Activated T-cell treated with anti-CD3 and anti-CD28 coated beads, Interleukin-2, amount 50 U/mL, for 4 hours (primary cell): ENCODE data around the gene RHOG. TPM values are rescaled to one million over a fixed set of nuclear protein-coding genes. Genes with fewer than 3 reads are reported as not detected.
A peak's percentile ranks its signal among the peaks of the same experiment; 100 is the strongest.
"Not testable (repeated sequence)": the region's sequence is repeated elsewhere in the genome, so short reads cannot be mapped to it uniquely, and the experiment has no call there.

Experiments used
- ATAC-seq, 2 donors: fragments of 200-7000 bp; cut with Tn5 transposase; one replicate each; pipeline ENCODE4 v1.10.0; 2021
- DNase-seq: peaks from one replicate; pipeline ENCODE4 v3.0.0-alpha.2; 2020
- H3K27me3 Mint-ChIP-seq: one replicate; pipeline ENCODE4 v1.8.0; 2021; ENCODE audit warnings: low read depth, mixed read lengths
- H3K36me3 Mint-ChIP-seq: one replicate; pipeline ENCODE4 v1.8.0; 2022; ENCODE audit warnings: mixed read lengths; ENCODE audit not compliant: insufficient read depth
- H3K4me1 Mint-ChIP-seq: one replicate; pipeline ENCODE4 v1.8.0; 2021; ENCODE audit warnings: low read depth, mixed read lengths
- H3K4me3 Mint-ChIP-seq: one replicate; pipeline ENCODE4 v1.8.0; 2021; ENCODE audit warnings: mild to moderate bottlenecking, moderate library complexity, mixed read lengths
- H3K9me3 Mint-ChIP-seq: one replicate; pipeline ENCODE4 v1.8.0; 2021; ENCODE audit warnings: mixed read lengths
- total RNA-seq, 3 donors: library from RNA; stranded (reverse); gene quantifications; one replicate each; pipeline ENCODE4 v1.2.1, GENCODE V29; 2021

Gene RHOG
- total RNA-seq, 3 donors from 2014 or later, result 174 to 187 (median 184) TPM

GRCh38 chr11:3867209-3868091 is 26.7 kb upstream of the RHOG start:
- peaks cover 89% of the 10 kb centered on the region for H3K4me1 Mint-ChIP-seq
- no peaks in the 10 kb centered on the region for H3K9me3 Mint-ChIP-seq
- no peaks in the 10 kb centered on the region for H3K27me3 Mint-ChIP-seq
- peaks cover 1% of the 10 kb centered on the region for H3K36me3 Mint-ChIP-seq
- DNase-seq, result no peak
- H3K4me3 Mint-ChIP-seq, result peak overlapping the region; percentile 9
- ATAC-seq, result peak; percentile 41

DNA sequence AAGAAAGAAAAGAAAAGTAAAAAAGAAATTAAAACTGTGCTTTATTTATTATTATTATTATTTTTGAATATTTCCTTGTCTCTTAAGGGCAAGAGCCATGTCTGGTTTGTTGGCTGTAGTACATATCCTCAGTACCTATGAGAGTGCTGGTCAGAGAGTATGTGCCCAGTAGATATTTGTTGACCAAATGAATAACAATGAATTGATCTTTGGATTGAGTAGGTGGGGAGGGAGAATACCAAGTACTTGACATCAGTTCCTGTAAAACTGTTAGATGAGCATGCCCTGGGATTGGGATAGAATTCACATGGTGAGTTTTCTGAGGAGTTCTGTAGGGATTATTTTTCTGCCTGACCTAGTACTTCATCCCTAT is 26.1 kb upstream of the RHOG start:
- no peak for DNase-seq

GRCh38 chr11:3866206-3866605 is 25.4 kb upstream of the RHOG start:
- Mint-ChIP-seq H3K27me3 (no peaks in the 10 kb centered on the region), H3K9me3 (no peaks in the 10 kb centered on the region), H3K36me3 (no peaks in the 10 kb centered on the region), H3K4me1 (peaks cover 92% of the 10 kb centered on the region), H3K4me3 (peak overlapping the region; percentile 37)
- peak in 1 of 2 donors; percentile 26 for ATAC-seq
- DNase-seq, result no peak

More for the DNA sequence above, 26.1 kb upstream of the RHOG start:
- Mint-ChIP-seq H3K4me1 (peaks cover 92% of the 10 kb centered on the region), H3K27me3 (no peaks in the 10 kb centered on the region), H3K36me3 (peaks cover 1% of the 10 kb centered on the region), H3K9me3 (no peaks in the 10 kb centered on the region), H3K4me3 (peak overlapping the region; percentile 9)
- ATAC-seq, result no peak

DNA sequence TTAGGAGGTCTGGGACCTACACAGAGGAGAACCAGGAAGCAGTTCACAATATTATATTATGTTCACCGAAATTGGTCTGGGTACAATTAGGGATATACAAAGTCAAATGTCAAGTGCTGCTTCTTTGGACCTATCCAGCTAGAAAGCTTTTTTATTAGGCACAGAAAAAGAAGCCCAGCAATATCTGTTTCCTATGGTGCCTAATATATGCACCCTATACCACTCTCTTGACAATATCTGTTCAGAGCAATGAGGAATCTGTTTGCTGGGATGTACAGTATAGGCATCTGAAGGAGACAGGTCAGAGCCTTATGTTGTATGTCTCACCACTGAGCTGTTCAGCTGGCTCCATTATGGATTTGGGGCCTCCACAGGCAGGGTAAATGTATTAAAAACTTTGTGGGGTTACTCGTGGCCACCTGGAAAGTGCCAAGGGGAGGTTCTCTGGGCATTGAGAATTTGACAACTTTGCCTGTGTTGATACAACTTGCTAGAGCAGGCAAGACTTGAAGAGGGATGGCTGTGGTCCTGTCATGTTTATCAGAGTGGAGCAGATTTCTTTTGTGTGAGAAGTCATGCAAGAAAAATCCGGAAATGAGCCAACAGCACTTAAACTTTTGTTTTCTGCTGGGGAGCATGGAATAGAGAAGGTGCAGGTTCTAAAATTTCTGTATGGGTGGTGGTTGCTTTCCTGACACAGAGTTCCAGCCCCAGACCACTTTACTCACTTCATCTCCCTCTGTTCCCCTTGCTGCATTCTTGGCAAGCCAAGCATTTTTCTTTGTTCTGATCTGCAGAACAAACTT is 24.8 kb upstream of the RHOG start:
- H3K9me3 Mint-ChIP-seq, result no peaks in the 10 kb centered on the region
- no peaks in the 10 kb centered on the region for H3K27me3 Mint-ChIP-seq
- ATAC-seq, result peak; percentile 8 to 20
- no peak for DNase-seq
- peaks cover 90% of the 10 kb centered on the region for H3K4me1 Mint-ChIP-seq
- no peaks in the 10 kb centered on the region for H3K36me3 Mint-ChIP-seq
- H3K4me3 Mint-ChIP-seq, result peak overlapping the region; percentile 37

DNA sequence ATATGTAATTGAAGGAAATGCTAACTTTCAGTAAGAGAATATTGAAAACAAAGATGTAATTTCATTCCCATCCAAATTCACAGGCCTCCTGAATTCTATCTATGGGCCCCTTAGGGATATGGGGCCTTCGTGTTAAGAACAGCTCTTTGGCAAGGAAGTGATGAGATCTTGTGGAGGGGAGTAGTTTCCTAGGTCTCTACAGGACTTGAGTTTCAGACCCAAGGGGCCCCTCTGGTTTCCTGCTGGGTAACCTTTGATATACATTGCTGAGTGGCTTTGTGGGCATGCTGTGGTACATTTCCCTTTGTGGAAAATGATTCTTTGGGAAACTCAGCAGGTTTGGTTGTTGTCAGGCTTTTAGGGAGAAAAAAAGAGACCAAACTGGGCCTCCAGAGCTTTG is 20.9 kb upstream of the RHOG start:
- Mint-ChIP-seq H3K4me3 (peak overlapping the region; percentile 64), H3K27me3 (no peaks in the 10 kb centered on the region), H3K4me1 (peaks cover 90% of the 10 kb centered on the region), H3K9me3 (no peaks in the 10 kb centered on the region), H3K36me3 (no peaks in the 10 kb centered on the region)
- DNase-seq, result no peak
- no peak for ATAC-seq

DNA sequence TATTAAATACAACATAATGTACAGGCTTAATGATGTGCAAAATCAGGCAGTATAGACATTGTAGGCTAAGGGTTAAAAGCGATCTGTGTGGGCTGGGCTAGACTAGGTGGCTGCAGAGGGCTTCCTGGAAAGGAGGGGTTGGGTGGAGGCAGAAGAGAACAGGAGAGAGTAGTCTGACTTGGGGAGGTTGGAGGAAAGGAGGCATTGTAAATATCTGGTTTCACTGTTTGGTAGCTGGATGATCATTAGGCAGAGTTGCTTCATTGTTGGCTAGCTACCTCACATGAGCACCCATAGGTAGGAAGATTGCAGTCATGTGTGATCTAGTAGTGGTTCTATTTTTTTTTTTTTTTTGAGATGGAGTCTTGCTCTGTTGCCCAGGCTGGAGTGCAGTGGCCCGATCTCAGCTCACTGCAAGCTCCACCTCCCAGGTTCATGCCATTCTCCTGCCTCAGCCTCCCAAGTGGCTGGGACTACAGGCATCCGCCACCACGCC is 20.2 kb upstream of the RHOG start:
- Mint-ChIP-seq H3K4me1 (peaks cover 84% of the 10 kb centered on the region), H3K4me3 (peak overlapping the region; percentile 64)
- peak; percentile 28 to 55 for ATAC-seq
- DNase-seq, result peak; percentile 21
- not testable (repeated sequence) for H3K27me3 Mint-ChIP-seq, H3K9me3 Mint-ChIP-seq, H3K36me3 Mint-ChIP-seq

- ATAC-seq (peak; percentile 64 to 68), DNase-seq (peak; percentile 53)
- no peaks in the 10 kb centered on the region for H3K36me3 Mint-ChIP-seq
- H3K27me3 Mint-ChIP-seq, result no peaks in the 10 kb centered on the region
- H3K4me1 Mint-ChIP-seq, result peaks cover 78% of the 10 kb centered on the region
- peak overlapping the region; percentile 64 for H3K4me3 Mint-ChIP-seq
- H3K9me3 Mint-ChIP-seq, result no peaks in the 10 kb centered on the region
These were observed 19.6 kb upstream of the RHOG start for GRCh38 chr11:3860375-3860774.

DNA sequence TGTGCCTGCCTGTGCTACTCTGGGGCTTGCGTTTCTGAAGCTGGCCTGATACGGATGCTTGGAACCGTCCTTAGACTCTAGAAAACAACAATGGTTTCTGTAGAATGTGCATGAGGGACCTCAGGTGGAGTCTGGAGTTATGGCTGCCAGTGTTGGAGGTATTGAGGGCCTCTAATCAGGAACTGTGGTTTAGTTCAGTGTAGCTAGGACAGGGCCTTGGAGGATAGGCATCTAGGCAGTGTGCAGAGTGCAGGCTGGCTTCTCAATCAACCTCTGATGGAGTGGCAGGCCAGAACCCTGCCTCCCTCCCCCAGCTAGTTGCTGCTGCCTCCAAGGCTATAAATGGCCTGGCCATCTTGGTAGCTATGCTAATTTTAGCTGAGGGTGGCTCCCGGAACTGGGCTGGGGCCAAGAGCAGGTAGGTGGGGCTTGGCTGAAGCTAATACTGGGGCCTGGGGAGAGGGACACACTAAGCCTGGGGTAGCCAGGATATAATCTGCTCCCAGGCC is 18.7 kb upstream of the RHOG start:
- Mint-ChIP-seq H3K27me3 (no peaks in the 10 kb centered on the region), H3K4me1 (peaks cover 73% of the 10 kb centered on the region), H3K4me3 (peak overlapping the region; percentile 97), H3K9me3 (no peaks in the 10 kb centered on the region), H3K36me3 (no peaks in the 10 kb centered on the region)
- ATAC-seq (no peak), DNase-seq (no peak)

DNA sequence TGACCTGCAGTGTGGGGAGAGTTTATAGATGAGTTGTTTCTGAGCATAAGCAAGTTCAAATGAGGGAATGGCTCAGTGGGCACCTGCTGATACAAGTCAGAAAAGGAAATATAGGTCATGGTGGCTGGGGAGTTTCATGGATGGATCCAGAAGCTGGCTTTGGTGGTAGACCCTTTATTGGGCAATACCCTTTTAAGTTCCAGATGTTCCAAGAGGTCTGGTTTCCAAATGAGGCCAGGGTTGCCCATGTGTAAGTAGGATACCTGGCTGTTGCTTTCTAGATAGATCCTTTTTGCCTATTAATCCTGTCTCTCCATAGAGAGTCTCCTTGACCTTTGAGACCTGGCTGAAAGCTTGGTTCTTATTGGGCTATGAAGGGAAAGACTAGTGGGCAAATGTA is 16.9 kb upstream of the RHOG start:
- Mint-ChIP-seq H3K36me3 (no peaks in the 10 kb centered on the region), H3K4me1 (peaks cover 78% of the 10 kb centered on the region), H3K27me3 (no peaks in the 10 kb centered on the region), H3K4me3 (peak overlapping the region; percentile 97), H3K9me3 (no peaks in the 10 kb centered on the region)
- ATAC-seq (no peak), DNase-seq (no peak)

DNA sequence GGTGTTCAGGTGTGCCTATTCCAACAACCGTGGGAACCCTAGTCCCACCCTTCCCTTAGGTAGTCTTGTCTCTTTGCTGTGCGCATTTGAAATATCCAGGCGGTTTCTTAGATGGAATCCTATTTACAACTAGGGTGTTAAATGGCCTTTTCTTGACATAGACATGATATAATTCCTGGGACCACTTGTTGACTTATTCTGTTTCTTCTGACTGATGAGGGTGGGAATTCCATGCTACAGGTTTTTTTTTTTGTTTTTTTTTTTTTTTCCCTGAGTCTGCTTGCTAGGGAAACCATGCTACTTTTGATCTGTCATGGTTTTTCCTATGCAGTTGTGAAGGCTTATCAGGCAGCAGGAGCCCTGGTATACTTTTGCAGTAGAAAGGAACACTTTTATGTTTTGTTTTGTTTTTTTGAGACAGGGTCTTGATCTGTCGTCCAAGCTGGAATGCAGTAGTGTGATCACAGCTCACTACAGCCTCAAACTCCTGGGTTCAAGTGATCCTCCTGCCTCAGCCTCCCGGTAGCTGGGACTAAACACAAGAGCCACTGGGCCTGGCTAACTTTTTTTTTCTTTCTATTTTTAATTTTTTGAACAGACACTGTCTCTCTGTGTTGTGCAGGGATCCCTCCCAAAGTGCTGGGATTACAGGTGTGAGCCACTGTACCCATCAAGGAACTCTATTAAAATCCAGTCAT is 16.2 kb upstream of the RHOG start:
- no peak for DNase-seq
- H3K36me3 Mint-ChIP-seq, result no peaks in the 10 kb centered on the region
- no peak for ATAC-seq
- H3K4me1 Mint-ChIP-seq, result peaks cover 76% of the 10 kb centered on the region
- H3K9me3 Mint-ChIP-seq, result no peaks in the 10 kb centered on the region
- H3K27me3 Mint-ChIP-seq, result no peaks in the 10 kb centered on the region
- H3K4me3 Mint-ChIP-seq, result peak overlapping the region; percentile 97

- H3K36me3 Mint-ChIP-seq, result no peaks in the 10 kb centered on the region
- DNase-seq, result peak; percentile 19
- peak; percentile 3 to 6 for ATAC-seq
- H3K9me3 Mint-ChIP-seq, result no peaks in the 10 kb centered on the region
- peaks cover 68% of the 10 kb centered on the region for H3K4me1 Mint-ChIP-seq
- no peaks in the 10 kb centered on the region for H3K27me3 Mint-ChIP-seq
- H3K4me3 Mint-ChIP-seq, result peak overlapping the region; percentile 97
These were observed 15.2 kb upstream of the RHOG start for GRCh38 chr11:3855808-3856491.

GRCh38 chr11:3854977-3855807 is 14.4 kb upstream of the RHOG start, which contains the start of gene STIM1:
Gene STIM1, plus strand, starts transcription at chr11:3855664. Its CDS starts 607 bp downstream, at chr11:3856271.
- peak within 1 kb of the TSS; percentile 97 for H3K4me3 Mint-ChIP-seq
- H3K27me3 Mint-ChIP-seq, result no peaks in the 10 kb centered on the region
- H3K9me3 Mint-ChIP-seq, result no peaks in the 10 kb centered on the region
- no peaks in the 10 kb centered on the region for H3K36me3 Mint-ChIP-seq
- peak; percentile 81 to 82 for ATAC-seq
- peak; percentile 98 for DNase-seq
- peaks cover 60% of the 10 kb centered on the region for H3K4me1 Mint-ChIP-seq

DNA sequence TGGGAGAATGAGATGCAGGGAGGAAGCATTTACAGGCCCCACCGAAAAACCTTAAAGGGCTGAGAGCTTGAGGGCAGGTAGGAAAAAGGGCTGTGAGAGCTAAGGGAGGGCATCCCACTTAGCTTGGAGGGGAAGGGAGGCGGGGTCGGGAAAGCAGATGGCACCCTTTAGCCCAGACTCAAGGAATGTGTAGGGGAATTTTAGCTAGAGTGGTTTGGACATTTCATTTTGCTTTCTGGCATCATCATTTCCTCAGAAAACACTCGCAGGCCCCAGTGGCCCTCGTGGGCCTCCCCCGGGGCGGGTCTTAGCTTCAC is 13.9 kb upstream of the RHOG start:
- Mint-ChIP-seq H3K4me3 (peak overlapping the region; percentile 89), H3K36me3 (no peaks in the 10 kb centered on the region), H3K27me3 (no peaks in the 10 kb centered on the region), H3K4me1 (peaks cover 55% of the 10 kb centered on the region), H3K9me3 (no peaks in the 10 kb centered on the region)
- DNase-seq, result no peak
- no peak for ATAC-seq
